Muscle of arm (tissue), 12 donors: ENCODE data around the gene ORC3. TPM values are rescaled to one million over a fixed set of nuclear protein-coding genes. Genes with fewer than 3 reads are reported as not detected.
"Not testable (repeated sequence)": the region's sequence is repeated elsewhere in the genome, so short reads cannot be mapped to it uniquely, and the experiment has no call there.

ENCODE experiments used
- DNase-seq: peaks from one replicate; pipeline ENCODE4 v3.0.0-alpha.2; 2013
- polyA plus RNA-seq, 12 donors: library from polyadenylated mRNA; unstranded; fragments of 120-200 nt; gene quantifications; one replicate each; pipeline ENCODE4 v1.2.1, GENCODE V29; 2013; ENCODE audit not compliant: insufficient read length in 12 of 12

ORC3 gene
- polyA plus RNA-seq, 12 donors, result 20.4 to 31.6 (median 28.3) TPM; not detected in 1

- no peak for DNase-seq
Measured at GRCh38 chr6:87656857-87657256, 66.9 kb downstream of the ORC3 start.

DNA sequence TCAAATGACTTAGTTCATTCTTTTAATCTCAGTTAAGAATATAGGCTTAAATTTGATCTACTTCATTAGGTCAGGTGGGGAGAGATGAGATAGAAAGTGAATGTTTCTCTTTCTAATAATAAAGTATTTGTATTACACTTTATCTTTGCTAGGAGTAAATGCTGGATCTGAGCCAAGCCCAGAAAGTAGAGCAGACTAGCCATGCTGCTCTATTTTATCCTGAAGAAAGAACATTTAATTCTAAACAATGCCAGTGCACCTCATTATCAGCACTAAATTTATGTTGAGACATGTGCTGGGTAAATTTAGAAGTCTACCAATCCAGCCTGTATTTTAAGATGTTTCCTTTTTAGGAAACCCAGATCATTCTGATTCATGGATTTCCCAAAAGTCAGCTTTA lies 68.6 kb downstream of the ORC3 start:
- DNase-seq, result no peak

DNA sequence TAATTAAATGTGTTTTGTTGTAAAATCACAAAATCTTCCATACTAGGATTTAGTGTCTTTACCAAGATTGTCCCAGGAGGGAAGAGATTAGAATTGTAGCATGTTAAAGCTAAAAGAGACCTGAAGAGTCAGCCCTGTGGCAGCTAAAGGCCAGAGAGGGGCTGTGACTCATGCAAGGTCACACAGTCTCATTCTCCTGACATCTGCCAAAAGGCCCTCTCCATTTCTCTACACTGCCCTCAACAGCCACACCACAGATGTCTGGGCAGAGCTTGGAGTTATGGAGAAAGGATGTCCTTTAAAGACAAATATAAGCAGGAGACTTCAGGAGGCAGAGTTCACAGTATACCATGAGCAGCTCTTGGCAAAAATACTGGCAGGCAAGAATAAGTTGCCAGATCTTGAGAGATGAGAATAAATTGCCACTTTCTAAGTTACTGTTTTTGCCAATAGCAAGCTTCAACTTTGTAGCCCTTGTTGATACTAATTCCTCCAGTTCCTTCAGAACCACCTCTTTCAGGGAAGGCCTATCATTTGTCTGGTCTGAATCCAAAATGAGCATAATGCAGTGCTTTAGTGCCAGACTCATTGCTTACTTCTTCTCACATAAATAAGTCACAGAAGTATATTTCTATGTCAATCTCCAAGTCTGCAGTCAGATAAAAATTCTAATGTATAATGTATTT lies 70.4 kb downstream of the ORC3 start:
- DNase-seq, result no peak

DNA sequence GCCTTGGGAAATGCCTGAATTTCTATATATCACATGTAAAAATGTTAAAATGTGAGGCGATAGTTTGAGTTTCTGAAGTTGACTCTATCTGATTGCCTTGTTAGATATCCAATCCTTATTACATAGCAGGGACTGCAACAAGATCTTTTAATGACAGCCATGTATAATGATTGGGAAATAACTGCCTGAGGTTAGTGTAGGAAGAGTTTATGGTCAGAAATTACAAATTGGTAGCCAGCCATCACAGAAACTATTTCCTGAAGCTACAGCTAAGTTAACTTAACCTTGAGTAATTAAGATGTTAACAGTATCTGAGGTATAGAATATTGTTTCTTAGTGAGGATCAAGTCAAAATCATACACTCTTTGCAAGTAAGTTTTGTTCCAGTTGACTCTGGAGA lies 71.1 kb downstream of the ORC3 start:
- no peak for DNase-seq

- no peak for DNase-seq
Measured at GRCh38 chr6:87661503-87661902, 71.6 kb downstream of the ORC3 start.

DNA sequence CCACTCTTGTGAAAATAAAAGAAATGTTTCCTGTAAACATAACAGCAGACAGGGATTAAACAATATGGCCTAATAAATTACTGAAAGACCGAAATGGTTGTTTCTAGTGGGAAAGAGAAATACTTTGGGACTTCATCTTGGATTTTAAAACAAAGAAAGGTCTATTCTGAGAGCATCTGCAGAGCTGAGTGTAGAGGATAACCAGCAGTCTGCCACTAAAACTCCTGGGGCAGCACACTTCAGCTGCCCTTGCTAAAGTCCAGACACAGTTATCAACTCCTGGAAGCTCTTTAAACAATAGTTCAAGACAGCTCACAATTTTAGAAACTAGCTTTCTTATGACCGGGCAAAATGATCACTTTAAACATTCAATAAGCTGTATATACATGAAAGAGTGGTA lies 73.5 kb downstream of the ORC3 start:
- no peak for DNase-seq

DNA sequence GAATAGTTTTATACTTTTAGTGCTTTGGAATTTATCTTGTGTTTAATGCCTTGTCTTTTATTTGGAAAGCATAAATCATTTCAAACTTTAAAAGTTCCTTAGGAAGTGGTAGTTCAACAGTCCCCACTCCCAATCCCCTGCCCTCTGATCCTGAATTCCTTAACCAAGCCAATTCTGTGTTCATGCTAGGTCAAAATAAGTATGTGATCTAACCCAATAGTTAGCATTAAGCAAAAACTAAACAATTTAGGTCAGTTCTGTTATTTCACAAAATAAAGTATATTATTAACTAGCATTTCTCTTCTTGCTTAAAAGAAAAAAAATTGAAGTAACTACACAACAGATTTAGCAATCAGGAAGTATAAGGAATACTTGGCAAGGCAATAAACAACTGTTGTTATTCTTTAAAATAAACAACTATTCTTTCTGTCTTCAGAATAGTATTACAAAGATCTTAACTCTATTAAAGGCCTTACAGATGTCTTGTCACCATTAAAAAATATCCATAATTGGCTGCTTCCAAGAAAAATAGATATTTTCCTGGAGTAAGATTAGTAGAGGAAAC lies 75.1 kb downstream of the ORC3 start:
- DNase-seq, result no peak

- DNase-seq, result no peak
Measured at GRCh38 chr6:87667032-87667431, 77.1 kb downstream of the ORC3 start.

DNA sequence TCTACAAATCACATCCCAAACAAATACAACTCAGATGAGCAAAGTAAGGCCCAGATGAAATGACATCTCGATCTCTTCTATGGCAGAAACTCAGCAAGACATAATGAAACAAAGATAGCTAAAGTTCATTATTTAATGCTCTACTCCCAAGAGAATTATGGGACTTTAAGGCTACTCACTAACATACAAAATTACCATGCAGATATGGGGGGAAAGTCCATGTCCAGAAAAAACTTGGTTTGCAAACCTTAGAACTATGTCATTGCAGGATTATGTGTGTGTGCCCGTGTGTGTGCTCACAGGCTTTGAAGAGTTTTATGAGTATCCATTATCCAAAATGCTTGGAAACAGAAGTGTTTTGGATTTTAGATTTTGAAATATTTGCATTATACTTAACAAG lies 78.1 kb downstream of the ORC3 start:
- no peak for DNase-seq

DNA sequence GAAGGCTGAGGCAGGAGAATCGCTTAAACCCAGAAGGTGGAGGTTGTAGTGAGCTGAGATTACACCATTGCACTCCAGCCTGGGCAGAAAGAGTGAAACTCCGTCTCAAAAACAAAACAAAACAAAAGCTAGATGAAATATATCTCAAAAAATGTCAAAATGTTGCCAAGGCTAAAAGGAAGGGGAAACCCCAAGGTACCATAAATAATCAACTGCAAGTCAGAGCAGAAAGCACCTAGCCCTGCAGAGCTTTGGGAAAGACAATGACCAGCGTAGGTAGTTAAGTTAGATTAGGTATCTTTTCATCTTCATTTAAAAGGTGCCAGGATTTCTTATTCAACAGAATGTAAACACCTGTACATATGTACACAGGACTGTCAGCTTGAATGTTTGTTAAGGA lies 79.1 kb downstream of the ORC3 start:
- no peak for DNase-seq

GRCh38 chr6:87670707-87671106 lies 80.8 kb downstream of the ORC3 start:
- DNase-seq, result no peak

GRCh38 chr6:87671555-87672029 lies 81.7 kb downstream of the ORC3 start:
- no peak for DNase-seq

DNA sequence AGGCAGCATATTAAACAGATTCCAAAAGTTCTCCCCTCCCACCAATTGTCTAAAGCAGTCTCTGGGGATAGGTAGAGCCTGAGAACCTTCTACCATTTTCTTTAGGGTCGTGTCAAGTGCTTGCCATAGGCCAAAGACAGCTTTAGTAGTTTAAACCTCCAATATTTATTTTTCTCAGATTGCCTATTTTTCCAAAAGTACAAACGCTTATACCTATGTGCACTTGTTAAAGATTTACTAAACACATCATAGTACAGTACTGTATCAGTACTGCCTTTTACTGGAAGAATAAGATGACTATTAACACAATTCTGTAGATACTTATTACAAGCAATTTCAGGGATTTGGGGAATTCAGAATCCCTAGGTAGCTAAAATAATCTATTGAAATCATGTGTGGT lies 82.7 kb downstream of the ORC3 start:
- no peak for DNase-seq

- DNase-seq, result no peak
Measured at GRCh38 chr6:87673237-87673636, 83.3 kb downstream of the ORC3 start.

GRCh38 chr6:87674290-87674689 lies 84.4 kb downstream of the ORC3 start:
- no peak for DNase-seq

- DNase-seq, result no peak
Measured at GRCh38 chr6:87675004-87675681, 85.2 kb downstream of the ORC3 start.

DNA sequence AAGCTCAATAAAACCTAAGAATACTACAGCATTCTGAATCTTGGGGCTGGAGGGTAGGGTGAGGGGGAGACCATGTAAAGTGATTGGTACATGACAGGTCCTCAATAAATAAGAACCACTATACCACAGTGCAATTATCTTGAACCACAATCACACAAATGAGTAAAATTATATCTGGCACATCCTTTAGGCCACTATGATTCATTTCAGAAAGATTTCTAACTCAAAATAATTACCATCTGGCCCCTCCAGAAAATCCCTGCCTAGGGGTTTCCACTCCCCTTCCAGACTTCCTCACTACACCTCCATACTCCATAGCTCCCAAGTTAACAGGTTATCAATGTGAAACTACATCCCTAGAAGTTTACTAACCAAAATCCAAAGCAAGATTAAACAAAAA lies 92.4 kb downstream of the ORC3 start:
- no peak for DNase-seq

- DNase-seq, result no peak
Measured at GRCh38 chr6:87683890-87684289, 94.0 kb downstream of the ORC3 start.

GRCh38 chr6:87684895-87685654 lies 95.1 kb downstream of the ORC3 start:
- no peak for DNase-seq

DNA sequence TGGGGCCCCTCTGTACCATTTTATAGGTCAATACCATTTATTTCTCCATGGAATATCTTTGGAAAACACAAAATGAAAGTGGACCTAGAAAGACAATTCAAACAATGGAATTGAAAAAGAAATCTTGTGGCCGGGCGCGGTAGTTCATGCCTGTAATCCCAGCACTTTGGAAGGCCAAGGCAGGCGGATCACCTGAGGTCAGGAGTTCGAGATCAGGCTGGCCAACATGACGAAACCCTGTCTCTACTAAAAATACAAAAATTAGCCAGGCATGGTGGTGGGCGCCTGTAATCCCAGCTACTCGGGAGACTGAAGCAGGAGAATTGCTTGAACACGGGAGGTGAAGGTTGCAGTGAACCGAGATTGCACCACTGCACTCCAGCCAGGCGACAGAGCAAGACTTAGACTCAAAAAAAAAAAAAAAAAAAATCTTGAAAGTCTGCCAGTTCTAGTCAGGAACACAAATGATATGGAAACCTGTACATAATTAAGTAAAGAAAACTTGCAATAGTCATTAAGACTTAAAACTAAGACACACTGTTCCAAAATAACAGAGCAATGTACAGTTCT lies 96.8 kb downstream of the ORC3 start:
- DNase-seq, result not testable (repeated sequence)

DNA sequence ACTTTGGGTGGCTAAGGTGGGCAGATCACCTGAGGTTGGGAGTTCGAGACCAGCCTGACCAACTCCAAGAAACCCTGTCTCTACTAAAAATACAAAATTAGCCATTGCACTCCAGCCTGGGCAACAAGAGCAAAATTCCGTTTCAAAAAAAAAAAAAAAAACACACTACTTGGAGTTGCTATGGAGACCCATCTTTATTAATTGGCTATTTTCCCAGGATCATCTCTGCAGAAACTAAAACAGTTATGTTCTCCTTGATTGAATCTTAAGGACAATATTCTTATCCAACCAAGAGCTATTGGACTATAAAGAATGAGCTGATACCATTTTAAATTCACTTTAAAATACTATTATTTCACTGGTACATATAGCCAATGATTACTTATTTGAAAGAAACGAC lies 97.4 kb downstream of the ORC3 start:
- peak; percentile 61 for DNase-seq

DNA sequence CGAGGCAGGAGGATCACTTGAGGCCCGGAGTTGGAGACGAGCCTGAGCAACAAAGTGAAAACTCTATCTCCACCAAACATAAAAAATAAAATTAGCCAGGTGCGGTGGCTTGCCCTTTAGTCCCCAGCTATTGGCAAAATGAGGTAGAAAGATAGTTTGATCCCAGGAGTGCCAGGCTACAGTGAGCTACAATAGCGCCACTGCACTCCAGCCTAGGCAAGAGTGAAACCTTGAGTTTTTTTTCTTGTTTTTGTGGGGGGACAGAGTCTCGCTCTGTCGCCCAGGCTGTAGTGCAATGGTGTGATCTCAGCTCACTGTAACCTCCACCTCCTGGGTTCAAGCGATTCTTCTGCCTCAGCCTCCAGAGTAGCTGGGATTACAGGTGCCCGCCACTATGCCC lies 98.0 kb downstream of the ORC3 start:
- not testable (repeated sequence) for DNase-seq
